Raji (cell line): Measurements from ENCODE around the gene BDH1.

Experiments
- POLR2A ChIP-seq: IDR thresholded peaks from 2 replicates; pipeline ENCODE4 v1.6.1; 2011; ENCODE audit warnings: low read depth, low read length, control low read depth; ENCODE audit not compliant: insufficient read depth

The BDH1 gene

DNA sequence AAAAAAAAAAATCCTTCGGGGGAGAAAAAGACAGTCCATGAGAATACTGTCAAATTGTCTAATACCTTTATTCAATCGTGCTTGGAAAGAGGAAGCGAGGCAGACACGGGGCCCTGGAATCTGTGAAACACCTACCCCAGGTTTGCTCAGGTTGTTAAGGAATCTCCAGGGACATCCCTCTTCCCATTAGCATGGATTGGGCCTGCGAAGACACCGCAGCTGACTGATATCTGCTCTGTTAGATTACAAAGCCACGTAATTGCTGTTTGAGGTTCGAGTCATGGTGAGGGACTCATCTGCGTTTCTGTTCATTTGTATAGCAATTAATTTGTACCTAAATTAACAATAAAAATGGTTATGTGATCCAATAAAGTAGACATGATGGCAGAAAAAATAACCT is 91.0 kb downstream of the BDH1 start:
- no peak for TF ChIP-seq POLR2A

GRCh38 chr3:197463279-197463678 is 92.5 kb downstream of the BDH1 start:
- TF ChIP-seq POLR2A, result no peak

- TF ChIP-seq POLR2A, result no peak
Measured at GRCh38 chr3:197462808-197463207, 93.0 kb downstream of the BDH1 start.

DNA sequence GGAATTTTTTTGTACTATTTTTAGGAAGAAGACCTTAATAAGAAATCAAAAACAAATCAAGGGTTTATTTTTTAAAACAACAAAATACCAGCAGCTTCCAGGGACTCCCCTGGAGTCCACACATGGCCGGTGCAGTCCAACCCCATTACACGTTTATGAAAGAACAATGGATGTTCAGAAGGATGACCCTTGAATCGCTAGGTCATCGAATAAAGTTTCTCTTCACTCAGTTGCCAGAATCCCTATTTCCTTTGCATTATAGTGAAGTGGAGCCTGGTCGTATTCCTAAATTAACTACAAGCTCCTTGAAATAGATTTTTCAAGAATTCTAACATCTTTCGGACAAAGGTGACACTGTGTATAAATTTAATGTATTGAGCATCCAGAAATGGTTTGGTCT is 95.1 kb downstream of the BDH1 start:
- no peak for TF ChIP-seq POLR2A

DNA sequence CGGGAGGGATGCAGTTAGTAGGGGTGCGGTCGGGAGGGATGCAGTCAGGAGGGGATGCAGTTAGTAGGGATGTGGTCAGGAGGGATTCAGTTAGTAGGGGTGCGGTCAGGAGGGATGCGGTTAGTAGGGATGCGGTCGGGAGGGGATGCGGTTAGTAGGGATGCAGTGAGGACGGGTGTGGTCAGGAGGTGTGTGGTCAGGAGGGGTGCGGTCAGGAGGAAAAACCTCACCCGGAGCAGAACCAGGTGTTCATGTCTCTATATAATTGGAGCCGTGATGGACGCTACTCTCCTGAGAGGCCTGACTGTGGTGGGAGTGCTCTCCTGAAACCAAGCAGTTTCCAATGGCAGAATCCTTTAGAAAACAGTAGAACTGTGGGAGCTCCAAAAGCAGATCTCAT is 95.8 kb downstream of the BDH1 start:
- no peak for TF ChIP-seq POLR2A
